Right renal cortex interstitium (tissue), 3 donors: Measurements from ENCODE around the gene XPO5. TPM values are rescaled to one million over a fixed set of nuclear protein-coding genes. Genes with fewer than 3 reads are reported as not detected.

ENCODE experiments used
- DNase-seq, 3 donors: peaks; one replicate each; pipeline ENCODE4 v3.0.0-alpha.2; 2013; ENCODE audit warnings: low read depth in 3 of 3, low spot score in 2 of 3
- polyA plus RNA-seq, 3 donors: library from polyadenylated mRNA; unstranded; fragments of 120-200 nt; gene quantifications; one replicate each; pipeline ENCODE4 v1.2.1, GENCODE V29; 2013; ENCODE audit not compliant: insufficient read length in 3 of 3

XPO5 gene
- polyA plus RNA-seq, 3 donors: 45.3 to 50.7 (median 45.9) TPM

DNA sequence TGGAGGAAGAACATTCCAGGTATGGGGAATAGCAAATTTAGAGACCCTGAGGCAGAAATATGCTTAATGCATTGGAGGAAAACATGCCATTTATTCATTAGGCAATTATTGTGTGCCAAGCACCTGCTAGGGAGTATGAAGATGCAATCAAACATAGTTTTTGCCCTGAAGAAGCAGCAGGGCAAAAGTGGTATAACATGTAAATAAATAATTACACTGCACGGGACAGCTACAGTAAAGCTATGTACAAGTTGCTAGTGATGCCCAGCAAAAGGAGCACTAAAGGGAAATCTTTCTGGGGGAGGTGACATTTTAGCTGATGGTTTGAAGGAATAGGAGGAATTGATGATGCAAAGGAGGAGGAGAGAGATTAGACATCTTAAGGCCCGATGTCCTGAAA is 99.1 kb downstream of the XPO5 start:
- no peak for DNase-seq

DNA sequence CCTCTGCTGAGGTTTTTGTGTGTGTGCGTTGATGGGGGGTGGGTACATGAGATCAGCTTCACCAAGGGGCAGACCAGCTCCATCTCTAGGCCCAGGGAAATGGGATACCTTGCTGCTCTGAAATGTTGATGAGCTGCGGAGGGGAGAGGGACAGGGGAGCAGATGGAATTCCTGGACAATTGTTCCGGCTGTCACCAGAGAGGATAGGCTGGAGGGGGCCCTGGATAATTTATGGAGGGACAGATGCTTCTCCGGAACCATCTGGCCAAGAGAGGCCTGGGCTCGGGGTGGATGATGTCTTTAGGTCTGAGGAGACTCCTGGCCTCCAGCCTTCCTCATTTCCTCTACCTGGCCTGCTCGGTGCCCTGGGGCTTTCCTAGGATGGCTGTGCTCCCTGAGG is 100.3 kb downstream of the XPO5 start:
- DNase-seq: no peak

DNA sequence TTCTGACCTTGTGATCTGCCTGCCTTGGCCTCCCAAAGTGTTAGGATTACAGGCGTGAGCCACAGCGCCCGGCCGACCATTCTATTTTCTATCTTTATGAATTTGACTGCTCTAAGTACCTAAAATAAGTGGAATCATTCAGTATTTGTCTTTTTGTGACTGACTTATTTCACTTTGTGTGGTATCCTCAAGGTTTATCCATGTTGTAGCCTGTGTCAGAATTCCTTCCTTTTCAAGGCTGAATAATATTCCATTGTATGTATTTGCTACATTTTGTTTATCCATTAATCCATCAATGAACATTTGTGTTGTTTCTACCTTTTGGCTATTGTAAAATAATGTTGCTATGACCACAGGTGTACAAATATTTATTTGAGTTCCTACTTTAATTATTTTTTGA is 103.3 kb downstream of the XPO5 start:
- no peak for DNase-seq

Other genes starting within 250 kb of the XPO5 start
- gene ZNF318, start 206.4 kb downstream of the XPO5 start, polyA plus RNA-seq: 10 to 100 TPM; 24.8 to 30.9 (median 27.0) TPM
- gene ABCC10, start 148.5 kb downstream of the XPO5 start, polyA plus RNA-seq: 10 to 100 TPM; 14.9 to 17.5 (median 17.1) TPM
- under 1 TPM; 0.53 to 0.90 (median 0.75) TPM for gene DLK2, start 120.5 kb downstream of the XPO5 start, polyA plus RNA-seq
- gene TJAP1, start 98.5 kb downstream of the XPO5 start, polyA plus RNA-seq: 10 to 100 TPM; 28.9 to 29.6 (median 29.0) TPM
- 1 to 10 TPM in 2 of 3 donors, under 1 TPM in 1; 0.86 to 1.1 (median 1.0) TPM for gene LRRC73, start 65.7 kb downstream of the XPO5 start, polyA plus RNA-seq
- gene YIPF3, start 59.1 kb downstream of the XPO5 start, polyA plus RNA-seq: 100 to 1,000 TPM; 142 to 152 (median 148) TPM
- 10 to 100 TPM; 42.8 to 49.4 (median 49.1) TPM for gene POLR1C, start 58.9 kb downstream of the XPO5 start, polyA plus RNA-seq
- gene POLH, start 147 bp upstream of the XPO5 start, polyA plus RNA-seq: 10 to 100 TPM; 20.2 to 24.6 (median 21.5) TPM
- gene GTPBP2, start 53.2 kb upstream of the XPO5 start, polyA plus RNA-seq: 10 to 100 TPM; 49.8 to 51.1 (median 50.1) TPM
- gene MAD2L1BP, start 59.8 kb upstream of the XPO5 start, polyA plus RNA-seq: 10 to 100 TPM; 29.4 to 30.5 (median 30.5) TPM
- gene RSPH9, start 69.0 kb upstream of the XPO5 start, polyA plus RNA-seq: 1 to 10 TPM; 1.2 to 1.5 (median 1.3) TPM
- gene MRPS18A, start 111.8 kb upstream of the XPO5 start, polyA plus RNA-seq: 10 to 100 TPM; 45.4 to 48.6 (median 48.5) TPM
- gene VEGFA, start 194.2 kb upstream of the XPO5 start, polyA plus RNA-seq: 100 to 1,000 TPM; 276 to 296 (median 286) TPM